ENCODE measurements around the gene GALNT18.
A peak's percentile ranks its signal among the peaks of the same experiment; 100 is the strongest.

The GALNT18 gene

GRCh38 chr11:11498195-11498594 is 123.6 kb downstream of the GALNT18 start:
- DNase-seq (ENCODE audit: low spot score), result no peak

GRCh38 chr11:11496879-11497278 is 124.9 kb downstream of the GALNT18 start:
- no peak for DNase-seq (ENCODE audit: low spot score)

- no peak for DNase-seq (ENCODE audit: low spot score)
These were observed 127.5 kb downstream of the GALNT18 start for GRCh38 chr11:11494348-11494747.

GRCh38 chr11:11493698-11494097 is 128.1 kb downstream of the GALNT18 start:
- DNase-seq (ENCODE audit: low spot score), result no peak

GRCh38 chr11:11491589-11491988 is 130.2 kb downstream of the GALNT18 start:
- no peak for DNase-seq (ENCODE audit: low spot score)

- no peak for DNase-seq (ENCODE audit: low spot score)
These were observed 130.8 kb downstream of the GALNT18 start for GRCh38 chr11:11491014-11491413.

- DNase-seq (ENCODE audit: low spot score), result no peak
These were observed 135.4 kb downstream of the GALNT18 start for GRCh38 chr11:11486423-11486822.

- DNase-seq (ENCODE audit: low spot score), result no peak
These were observed 135.8 kb downstream of the GALNT18 start for GRCh38 chr11:11486002-11486401.

- no peak for DNase-seq (ENCODE audit: low spot score)
These were observed 138.2 kb downstream of the GALNT18 start for GRCh38 chr11:11483627-11484026.

GRCh38 chr11:11482730-11483129 is 139.1 kb downstream of the GALNT18 start:
- DNase-seq (ENCODE audit: low spot score), result no peak

GRCh38 chr11:11481371-11481770 is 140.4 kb downstream of the GALNT18 start:
- peak; percentile 38 for DNase-seq (ENCODE audit: low spot score)

GRCh38 chr11:11480971-11481370 is 140.8 kb downstream of the GALNT18 start:
- DNase-seq (ENCODE audit: low spot score), result no peak

GRCh38 chr11:11478687-11479086 is 143.1 kb downstream of the GALNT18 start:
- no peak for DNase-seq (ENCODE audit: low spot score)

- DNase-seq (ENCODE audit: low spot score), result no peak
These were observed 143.9 kb downstream of the GALNT18 start for GRCh38 chr11:11477695-11478420.

GRCh38 chr11:11476971-11477645 is 144.7 kb downstream of the GALNT18 start:
- no peak for DNase-seq (ENCODE audit: low spot score)

- DNase-seq (ENCODE audit: low spot score), result no peak
These were observed 145.3 kb downstream of the GALNT18 start for GRCh38 chr11:11476499-11476898.

GRCh38 chr11:11472106-11472505 is 149.7 kb downstream of the GALNT18 start:
- DNase-seq (ENCODE audit: low spot score), result no peak

GRCh38 chr11:11471201-11471600 is 150.6 kb downstream of the GALNT18 start:
- DNase-seq (ENCODE audit: low spot score), result no peak

GRCh38 chr11:11468954-11469353 is 152.9 kb downstream of the GALNT18 start:
- DNase-seq (ENCODE audit: low spot score), result no peak

GRCh38 chr11:11467312-11467711 is 154.5 kb downstream of the GALNT18 start:
- no peak for DNase-seq (ENCODE audit: low spot score)

GRCh38 chr11:11464555-11464954 is 157.2 kb downstream of the GALNT18 start:
- DNase-seq (ENCODE audit: low spot score), result no peak

GRCh38 chr11:11463405-11463804 is 158.4 kb downstream of the GALNT18 start:
- no peak for DNase-seq (ENCODE audit: low spot score)

- DNase-seq (ENCODE audit: low spot score), result no peak
These were observed 160.3 kb downstream of the GALNT18 start for GRCh38 chr11:11461473-11461872.

GRCh38 chr11:11459578-11459977 is 162.2 kb downstream of the GALNT18 start:
- no peak for DNase-seq (ENCODE audit: low spot score)
